DMS79 (cell line): ENCODE data around the gene NIPA2.

Source experiments
- DNase-seq: peaks from one replicate; lab custom pipeline; 2025; lab: John Stamatoyannopoulos, UW

NIPA2 gene

DNA sequence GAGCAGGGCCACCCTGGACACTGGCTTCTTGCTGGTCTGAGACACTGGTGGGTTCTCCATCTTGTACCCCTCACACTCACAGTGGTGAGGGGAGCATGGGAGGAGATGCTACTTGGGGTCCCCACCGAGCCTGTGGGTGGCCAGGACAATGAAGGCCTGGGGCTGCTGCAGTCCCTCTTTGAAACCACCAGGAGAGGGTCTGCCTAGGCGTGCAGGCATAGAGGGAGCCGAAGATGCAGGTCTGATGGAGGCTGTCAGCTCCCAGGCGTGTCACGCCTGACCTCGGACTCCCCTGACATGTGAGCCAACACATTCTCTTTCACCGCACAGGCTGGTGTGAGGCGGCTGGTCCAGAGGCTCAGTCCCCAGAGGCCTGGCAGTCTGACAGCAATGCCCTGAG lies 39.1 kb downstream of the NIPA2 start:
- DNase-seq = no peak

DNA sequence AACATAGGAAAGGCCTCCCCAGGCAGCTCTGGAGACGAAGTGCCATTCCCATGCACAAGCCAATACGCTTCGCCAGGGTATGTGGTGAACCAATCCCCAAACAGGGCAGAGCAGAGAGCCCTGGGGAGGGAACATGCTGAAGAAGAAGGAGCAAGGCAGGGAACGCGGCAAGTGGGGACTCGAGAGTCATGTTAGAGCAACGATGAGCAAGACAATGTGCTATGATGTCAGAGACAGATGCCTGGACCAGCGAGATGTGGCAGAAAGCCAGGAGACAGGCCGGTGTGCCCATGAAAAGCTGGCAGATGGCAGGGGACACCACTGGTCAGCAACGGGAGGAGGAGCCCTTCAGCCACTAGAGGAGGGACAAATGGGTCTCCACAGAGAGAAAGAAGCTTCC lies 39.6 kb downstream of the NIPA2 start:
- no peak for DNase-seq

DNA sequence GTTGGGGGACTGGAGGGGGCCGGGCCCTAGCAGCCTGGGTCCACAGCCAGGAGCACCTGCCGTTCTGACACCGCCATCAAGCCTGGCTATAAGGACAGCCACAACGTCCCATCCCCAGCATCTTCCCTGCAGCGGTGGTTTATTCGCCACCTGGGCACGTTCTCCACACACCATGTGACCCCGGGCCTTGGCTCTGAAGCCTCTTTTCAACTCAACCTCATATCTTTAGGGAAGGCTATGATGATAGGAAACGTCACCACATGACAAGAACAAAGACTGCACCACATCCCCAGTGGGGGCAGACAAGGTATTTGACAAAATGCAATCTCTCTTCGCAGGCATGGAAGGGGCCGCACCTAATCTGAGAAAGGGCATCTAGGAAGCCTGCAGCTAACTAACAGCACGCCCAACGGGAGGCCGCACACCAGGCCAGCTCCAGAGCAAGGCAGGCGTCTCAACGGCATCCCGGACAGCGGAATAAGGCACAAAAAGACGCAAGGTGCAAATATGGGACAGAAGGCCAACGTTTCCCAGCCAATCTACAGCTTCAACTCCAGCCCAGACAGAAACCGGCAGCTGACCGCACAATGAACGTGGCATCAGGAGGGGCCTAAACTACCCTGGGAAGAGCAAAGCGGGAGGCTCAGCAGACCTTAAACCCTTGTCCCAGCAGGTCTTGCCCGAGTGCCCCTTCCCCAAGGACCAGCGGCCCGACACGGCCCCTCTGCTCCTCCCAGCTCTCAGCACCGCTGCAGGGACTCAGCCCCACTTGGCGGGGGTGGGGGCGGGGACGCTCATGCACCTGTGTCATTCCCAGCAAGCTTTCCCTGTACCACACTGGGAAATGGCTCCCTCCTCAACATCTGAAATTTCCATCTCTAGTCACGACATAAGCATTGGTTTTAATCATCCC lies 41.9 kb downstream of the NIPA2 start:
- no peak for DNase-seq

DNA sequence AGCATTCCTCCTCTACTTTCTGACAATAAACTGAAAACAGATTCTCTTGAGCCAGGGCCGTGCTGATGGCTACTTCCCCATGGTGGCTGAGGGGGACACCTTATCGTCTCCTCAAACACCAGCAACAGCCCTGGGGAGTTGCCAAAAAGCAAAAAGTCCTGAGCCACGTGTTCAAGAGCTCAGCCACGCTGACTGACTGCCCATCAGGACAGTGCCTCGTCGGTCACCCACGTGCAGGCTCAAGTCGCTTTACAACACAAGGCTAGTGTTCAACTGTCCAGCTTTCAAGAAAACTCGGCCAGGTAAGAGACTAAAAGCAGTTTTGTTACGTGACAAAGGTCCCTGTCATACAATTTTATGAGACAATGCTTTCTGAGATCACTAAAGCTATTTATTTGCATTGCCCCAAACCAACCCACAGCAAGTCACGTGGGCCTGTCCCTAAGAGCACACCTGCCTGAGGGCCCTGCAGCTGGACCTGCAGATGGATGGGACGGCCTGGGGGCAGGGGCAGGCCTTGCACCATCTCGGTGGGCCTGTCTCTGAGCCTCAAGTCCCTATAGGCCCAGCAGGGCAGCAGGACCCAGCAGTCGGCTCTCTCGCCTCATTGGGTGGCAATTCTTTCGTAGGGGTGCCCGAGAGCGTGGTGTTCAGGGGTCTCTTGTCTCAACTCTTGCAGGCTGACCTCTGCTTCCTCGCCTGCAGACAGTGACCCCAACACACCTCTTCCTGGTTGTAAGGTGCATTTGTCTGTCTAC lies 42.7 kb downstream of the NIPA2 start:
- DNase-seq = no peak

DNA sequence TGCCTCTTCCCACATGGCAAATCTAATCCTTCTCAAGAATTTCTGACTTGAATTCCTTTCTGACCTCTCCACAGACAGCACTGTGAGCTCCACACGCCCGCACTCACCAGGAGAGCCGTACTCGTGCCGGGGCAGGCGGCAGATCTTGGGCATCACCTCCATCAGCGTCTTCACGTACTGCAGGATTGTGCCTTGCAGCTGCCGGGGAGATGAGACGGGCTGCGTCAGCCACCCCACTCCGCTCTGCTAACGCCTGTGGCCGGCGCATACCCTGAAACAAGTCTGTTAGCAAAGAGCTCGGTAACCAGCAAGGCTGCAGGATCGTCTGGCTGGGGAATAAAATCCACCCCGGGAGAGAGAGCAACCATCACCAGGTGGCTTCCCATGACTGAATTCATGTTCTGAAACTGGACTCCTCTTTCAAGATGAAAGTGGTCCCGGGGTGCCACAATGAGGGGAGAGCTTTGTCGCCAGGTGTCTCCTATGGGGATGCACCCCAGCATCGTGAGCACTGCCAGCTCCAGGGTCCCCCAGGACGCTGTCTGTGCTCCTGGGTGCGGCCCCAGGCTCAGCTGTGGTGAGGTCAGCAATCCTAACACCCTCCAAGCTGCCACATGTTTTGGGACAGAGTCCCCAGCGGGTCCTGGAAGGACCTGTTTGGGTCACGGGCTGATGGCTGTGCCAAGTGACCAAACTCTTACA lies 43.4 kb downstream of the NIPA2 start:
- no peak for DNase-seq

DNA sequence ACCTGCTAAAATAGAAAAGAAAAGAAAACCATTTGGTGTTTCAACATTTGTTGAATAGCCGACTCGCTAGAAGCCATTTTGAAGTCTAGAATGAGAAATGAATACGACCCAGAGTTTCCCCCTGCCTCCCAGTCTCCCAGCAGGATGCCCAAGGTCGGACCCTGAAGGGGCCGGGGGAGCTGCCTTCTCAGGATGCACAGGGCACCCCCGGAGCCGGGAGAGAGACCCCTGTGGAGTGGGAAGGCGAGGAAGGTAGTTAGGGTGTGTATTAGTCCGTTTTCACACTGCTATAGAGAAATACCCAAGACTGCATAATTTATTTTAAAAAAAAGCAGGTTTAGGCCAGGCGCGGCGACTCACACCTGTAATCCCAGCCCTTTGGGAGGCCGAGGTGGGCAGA lies 44.7 kb downstream of the NIPA2 start:
- no peak for DNase-seq

DNA sequence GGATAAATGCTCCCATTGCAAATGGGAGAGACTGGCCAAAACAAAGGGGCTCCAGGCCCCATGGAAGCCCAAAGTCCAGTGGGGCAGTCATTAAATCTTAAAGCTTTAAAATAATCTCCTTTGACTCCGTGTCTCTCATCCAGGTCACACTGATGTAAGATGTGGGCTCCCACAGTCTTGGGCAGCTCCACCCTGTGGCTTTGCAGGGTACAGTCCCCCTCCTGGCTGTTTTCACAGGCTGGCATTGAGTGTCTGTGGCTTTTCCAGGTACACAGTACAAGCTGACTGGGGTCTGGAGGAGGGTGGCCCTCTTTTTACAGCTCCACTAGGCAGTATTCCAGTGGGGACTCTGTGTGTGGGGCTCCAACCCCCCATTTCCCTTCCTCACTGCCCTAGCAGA lies 45.9 kb downstream of the NIPA2 start:
- no peak for DNase-seq

DNA sequence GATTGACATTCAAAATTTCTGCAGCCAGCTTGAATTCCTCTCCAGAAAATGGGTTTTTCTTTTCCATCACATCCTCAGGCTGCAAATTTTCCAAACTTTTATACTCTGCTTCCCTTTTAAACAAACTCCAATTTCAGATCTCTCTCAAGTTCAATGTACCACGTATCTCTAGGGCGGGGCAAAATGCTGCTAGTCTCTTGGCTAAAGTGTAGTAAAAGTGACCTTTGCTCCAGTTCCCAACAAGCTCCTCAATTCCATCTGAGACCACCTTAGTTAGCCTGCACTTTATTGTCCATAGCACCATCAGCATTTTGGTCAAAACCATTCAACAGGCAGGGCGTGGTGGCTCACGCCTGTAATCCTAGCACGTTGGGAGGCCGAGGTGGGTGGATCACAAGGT lies 46.7 kb downstream of the NIPA2 start:
- no peak for DNase-seq

DNA sequence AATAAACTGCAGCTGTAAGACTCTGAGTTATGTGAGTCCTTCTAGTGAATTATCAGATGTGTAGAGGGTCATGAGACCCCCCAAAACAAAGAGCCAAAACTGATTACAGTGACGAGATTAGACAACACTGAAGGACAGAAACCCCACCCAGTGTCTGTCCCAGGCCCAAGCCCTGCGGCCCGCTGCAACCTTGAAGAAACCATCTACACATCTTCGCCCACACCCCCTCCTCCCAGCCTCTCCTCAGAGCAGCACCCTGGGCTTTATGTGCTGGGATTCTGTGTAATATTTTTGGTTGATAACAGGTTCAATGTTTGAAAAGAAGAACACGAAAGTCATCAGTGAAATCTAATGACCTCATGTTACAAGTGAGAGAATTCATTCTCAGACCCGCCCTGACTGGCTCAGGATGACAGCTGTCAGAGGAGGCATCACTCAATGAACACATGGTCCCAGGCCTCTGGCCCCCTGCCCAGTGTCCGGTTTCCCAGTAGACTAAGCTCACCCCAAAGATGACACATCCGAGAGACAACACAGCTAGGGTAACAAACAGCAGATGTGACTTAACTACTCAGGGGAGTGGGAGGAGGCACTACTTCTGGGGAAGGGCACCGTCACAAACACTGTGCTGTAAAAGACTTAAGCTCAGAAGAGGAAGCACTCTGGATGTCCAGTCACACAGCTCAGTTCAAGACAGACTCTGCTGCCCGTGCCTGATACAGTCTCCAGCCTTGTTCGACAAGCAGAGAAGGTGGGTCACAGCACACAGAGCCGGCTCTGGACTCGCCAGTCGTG lies 48.9 kb downstream of the NIPA2 start:
- DNase-seq = no peak

DNA sequence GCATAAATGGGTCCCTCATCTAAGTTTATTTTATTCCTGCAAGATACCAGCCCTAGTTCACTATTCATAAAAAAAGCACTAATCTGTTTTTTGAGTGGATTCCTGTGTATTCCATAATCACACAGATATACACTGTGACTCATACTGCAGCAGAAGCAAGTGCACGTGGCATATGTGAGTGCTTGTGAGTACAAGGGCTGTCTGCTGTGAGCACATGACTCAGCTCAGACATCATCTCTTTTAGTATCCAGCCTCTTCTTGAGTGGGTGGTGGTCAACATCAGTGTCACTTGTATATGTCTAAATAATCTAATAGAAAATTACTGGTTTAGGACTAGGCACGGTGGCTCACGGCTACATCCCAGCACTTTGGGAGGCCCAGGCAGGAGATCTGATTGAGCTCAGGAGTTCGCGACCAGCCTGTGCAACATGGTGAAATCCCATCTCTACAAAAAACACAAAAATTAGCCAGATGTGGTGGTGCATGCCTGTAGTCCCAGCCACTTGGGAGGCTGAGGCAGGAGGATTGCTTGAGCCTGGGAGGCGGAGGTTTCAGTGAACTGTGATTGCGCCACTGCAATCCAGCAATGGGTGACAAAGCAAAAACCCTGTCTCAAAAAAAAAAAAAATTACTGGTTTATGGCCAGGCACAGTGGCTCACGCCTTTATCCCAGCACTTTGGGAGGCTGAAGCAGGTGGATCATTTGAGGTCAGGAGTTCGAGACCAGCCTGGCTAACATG lies 49.8 kb downstream of the NIPA2 start:
- DNase-seq = no peak

DNA sequence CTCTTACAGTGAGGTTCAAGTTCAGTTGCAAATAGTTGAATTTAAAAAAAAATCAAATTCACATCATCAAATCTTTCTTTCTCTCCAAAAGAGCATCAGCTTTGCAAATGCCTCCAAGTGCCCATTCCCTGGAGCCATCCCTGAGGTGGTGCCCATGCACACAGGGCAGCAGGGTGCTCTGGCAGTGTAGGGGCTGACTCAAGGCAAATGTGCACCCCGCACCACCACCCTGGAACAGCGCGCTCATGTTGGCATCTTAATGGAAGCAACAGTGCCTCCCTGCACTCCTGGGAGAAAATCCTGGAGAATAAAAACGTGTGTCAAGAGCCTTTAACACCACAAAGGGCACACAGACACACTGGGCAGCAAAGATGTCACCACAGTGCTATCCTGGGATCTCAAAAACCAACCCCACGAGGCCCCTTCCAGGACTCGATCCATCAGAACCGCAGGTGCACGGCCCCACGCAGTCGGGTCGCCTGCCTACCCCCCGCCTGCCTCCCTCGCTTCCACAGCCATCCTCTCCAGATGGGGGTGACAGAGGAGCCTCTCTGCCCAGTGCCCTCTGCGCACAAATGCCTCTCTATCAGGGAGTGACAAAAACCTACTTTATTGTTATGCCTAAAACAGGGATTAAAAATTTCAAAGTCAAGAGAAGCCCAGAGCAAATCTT lies 50.8 kb downstream of the NIPA2 start:
- no peak for DNase-seq

DNA sequence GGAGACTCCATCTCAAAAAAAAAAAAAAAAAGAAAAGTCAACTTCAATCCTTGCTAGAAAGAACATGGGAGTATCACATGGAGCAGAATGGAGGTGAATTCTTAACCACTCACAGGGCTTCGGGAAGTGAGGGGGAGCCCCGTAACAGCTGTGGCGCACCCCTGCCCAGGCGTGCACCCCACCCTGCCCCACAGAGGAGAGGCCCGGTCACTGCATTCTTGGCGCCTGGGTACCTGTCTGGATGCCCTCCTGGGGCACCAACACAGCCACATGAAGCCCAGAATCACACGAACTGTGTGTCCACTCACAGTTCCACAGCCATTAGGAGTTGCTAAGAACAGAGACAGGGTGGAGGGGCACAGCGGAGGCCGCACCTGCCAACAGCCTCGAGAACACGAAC lies 51.8 kb downstream of the NIPA2 start:
- no peak for DNase-seq

DNA sequence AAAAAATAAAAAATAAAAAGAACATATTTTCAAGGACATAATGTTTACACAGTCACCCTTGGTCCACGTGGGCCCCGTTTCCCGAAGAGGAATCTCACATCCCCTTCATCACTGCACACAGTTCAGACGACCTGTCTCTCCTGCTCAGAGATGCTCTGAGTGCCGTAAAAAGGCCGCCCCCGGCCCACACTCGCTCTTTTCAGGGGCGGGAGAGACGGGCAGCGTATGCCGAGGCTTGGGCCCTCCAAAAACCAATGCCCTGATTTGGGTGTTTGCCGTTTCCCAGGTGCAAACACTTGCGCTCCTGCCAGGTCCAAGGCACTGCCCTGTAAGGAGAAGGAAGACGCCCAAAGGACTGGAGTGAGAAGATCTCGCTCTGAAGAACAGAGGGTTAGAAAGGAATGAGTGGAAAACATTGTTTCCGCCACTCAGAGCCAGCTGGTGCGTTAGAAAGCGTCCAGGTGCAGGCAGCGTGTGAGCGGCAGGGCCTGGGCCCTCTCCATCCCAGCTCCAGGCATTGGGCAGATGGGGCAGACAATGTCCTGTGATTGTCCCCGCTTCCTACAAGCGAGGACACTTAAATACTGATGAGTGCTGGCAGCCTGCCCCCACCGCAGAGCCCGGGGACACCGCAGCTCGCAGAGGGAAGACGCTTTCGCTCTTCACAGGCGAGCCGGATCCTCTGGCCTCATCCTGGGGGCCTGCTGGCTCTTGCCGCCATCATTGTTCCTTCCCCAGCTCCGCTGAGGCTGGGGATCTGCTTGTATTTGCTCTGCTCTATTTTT lies 53.2 kb downstream of the NIPA2 start:
- no peak for DNase-seq

DNA sequence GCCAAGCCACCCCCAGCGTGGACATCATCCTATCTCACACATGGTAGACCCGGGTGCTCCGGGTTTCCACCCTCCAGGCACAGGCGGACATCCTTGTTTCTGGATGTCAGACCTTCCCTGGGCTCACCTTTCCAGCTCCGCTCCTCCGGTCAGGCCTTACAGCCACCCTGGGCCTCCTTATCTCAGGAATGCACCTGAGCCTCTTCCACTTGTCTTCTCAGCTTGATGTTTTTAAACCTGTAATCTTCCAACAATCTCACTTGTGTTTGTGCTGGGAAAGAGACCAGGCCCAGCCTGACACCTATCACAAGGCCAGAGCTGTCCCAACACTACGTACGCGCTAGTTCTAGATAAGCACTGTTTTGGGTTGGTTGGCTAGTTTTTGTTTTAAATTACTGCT lies 53.9 kb downstream of the NIPA2 start:
- no peak for DNase-seq

DNA sequence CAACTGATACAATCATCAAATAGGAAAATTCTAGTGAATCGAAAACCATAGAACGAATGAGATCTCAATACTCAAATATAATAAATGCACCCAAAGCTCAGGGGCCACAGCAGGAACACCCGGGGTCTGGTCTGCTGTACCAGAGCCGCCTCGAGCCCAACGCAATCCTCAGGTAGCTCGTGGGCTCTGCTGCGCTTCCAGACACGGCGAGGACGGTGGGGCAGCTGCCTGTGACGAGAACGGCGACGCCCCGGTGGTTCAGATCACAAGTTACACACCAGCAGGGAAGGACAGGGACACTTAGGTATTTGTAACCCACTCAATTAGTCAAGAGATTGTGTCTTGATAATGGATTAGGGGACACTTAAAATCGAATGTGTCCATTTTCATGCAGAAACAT lies 54.6 kb downstream of the NIPA2 start:
- no peak for DNase-seq

DNA sequence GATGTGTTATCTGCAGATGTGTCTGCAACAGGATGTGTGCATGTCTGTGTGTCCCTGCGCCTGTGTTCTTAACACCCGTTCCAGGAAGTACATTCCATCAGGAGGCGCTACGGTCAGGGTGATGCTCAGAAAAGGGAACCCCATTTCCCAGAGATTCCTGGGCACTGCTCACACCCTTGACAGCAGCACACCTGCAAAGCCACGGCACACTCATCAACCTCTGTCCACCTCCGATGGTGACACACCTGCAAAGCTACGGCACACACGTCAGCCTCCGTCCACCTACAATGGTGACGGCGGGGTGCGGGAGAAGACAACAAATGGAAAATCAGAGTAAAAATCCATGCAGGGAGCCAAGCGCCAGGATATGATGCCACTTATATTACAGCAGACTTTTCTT lies 55.4 kb downstream of the NIPA2 start:
- DNase-seq = no peak

DNA sequence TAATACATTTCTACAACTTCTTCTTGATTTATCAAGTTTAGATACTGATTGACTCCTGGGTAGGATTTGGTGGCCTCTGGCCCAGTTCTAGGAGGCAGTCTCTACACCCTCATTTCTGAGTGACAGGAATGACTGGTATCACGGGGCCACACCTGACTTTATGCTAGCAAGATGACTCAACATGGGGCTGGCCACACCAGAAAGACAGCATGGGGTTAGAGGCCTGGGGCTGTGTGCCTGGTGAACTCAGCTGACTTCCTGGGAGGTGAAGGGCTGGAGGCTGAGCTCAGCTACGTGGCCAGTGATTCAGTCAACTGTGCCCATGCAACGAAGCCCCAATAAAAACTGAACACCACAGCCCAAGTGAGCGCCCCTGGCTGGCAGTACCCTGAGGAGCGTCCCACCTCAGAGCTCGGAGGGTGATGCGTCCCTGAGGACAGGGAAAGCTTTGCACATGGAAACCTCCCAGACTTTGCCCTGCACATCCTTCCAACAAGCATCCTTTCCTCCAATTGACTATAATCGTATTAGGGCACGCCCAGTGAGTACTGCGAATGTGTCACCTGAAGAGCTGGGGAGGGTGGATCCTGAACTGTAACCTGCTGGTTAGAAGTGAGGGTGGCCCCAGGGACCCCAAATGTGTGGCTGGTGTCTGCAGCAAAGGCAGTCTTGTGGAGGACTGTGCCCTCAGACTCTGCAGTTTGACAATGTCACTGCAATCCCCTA lies 57.2 kb downstream of the NIPA2 start:
- no peak for DNase-seq

DNA sequence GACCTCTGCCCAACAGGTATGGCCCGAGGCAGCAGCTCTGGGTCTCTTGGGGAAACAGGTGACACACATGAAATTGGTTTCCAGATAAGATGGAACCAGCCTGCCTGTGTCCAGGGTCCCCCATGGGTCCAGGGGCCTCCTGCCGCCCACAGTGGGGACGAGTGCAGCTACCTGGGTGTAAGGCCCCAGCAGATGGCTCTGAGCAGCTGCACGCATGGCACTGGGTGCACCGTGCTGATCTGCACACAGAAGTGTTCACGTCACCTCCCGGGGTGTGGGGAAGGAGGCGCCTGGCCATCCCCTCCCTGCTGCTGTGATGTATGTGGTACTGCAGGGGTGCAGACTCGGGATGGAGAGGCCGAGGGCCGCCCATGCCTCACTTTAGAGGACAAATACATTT lies 63.6 kb downstream of the NIPA2 start:
- DNase-seq = no peak

DNA sequence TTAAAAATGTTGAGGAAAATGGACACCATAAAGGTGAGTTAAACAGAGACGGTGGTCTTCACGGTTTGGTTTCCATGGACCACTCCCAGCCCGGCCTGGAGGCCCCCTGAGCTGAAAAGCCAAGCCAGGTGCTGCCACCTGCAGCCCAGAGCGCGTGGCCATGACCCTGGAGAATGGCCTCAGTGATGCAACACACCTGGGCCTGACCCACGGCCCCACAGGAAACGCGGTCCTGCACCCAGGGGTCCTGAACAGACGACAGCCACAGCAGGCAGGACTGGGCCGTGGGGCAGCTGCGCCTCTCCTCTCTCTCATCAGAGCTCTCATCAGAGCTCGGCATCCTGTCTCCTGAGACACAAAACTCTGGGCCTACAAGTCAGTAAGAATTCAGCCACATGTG lies 64.1 kb downstream of the NIPA2 start:
- no peak for DNase-seq
